NCI-H510A (cell line): ENCODE results near the gene CCDC80.

ENCODE experiments used
- DNase-seq: peaks from one replicate; lab custom pipeline; 2025; lab: John Stamatoyannopoulos, UW

The CCDC80 gene

GRCh38 chr3:112632596-112632995, 8.3 kb downstream of the CCDC80 start:
- DNase-seq: no peak

- DNase-seq: no peak
These were observed 9.7 kb downstream of the CCDC80 start for GRCh38 chr3:112631257-112631656.

GRCh38 chr3:112629425-112629824, 11.5 kb downstream of the CCDC80 start:
- DNase-seq: no peak

GRCh38 chr3:112627919-112628466, 12.9 kb downstream of the CCDC80 start:
- no peak for DNase-seq

- no peak for DNase-seq
These were observed 13.5 kb downstream of the CCDC80 start for GRCh38 chr3:112627419-112627818.

- DNase-seq: no peak
These were observed 17.2 kb downstream of the CCDC80 start for GRCh38 chr3:112623717-112624116.

- DNase-seq: no peak
These were observed 17.7 kb downstream of the CCDC80 start for GRCh38 chr3:112623213-112623612.

- no peak for DNase-seq
These were observed 21.6 kb downstream of the CCDC80 start for GRCh38 chr3:112619295-112619694.

GRCh38 chr3:112617285-112617684, 23.7 kb downstream of the CCDC80 start:
- DNase-seq: no peak

GRCh38 chr3:112615989-112616731, 24.8 kb downstream of the CCDC80 start:
- DNase-seq: no peak

- no peak for DNase-seq
These were observed 29.0 kb downstream of the CCDC80 start for GRCh38 chr3:112611752-112612515.

- no peak for DNase-seq
These were observed 30.8 kb downstream of the CCDC80 start for GRCh38 chr3:112610121-112610520.

GRCh38 chr3:112607863-112608262, 33.1 kb downstream of the CCDC80 start:
- DNase-seq: no peak

GRCh38 chr3:112606098-112606497, 34.8 kb downstream of the CCDC80 start:
- DNase-seq: no peak

- no peak for DNase-seq
These were observed 35.7 kb downstream of the CCDC80 start for GRCh38 chr3:112605285-112605684.

GRCh38 chr3:112604536-112604935, 36.4 kb downstream of the CCDC80 start:
- DNase-seq: no peak

GRCh38 chr3:112602217-112602838, 38.6 kb downstream of the CCDC80 start:
- DNase-seq: no peak

GRCh38 chr3:112598731-112599130, 42.2 kb downstream of the CCDC80 start:
- no peak for DNase-seq

- DNase-seq: no peak
These were observed 43.0 kb downstream of the CCDC80 start for GRCh38 chr3:112597945-112598344.

GRCh38 chr3:112594856-112595255, 46.1 kb downstream of the CCDC80 start:
- DNase-seq: no peak

GRCh38 chr3:112593258-112593657, 47.7 kb downstream of the CCDC80 start:
- no peak for DNase-seq

GRCh38 chr3:112587336-112587735, 53.6 kb downstream of the CCDC80 start:
- no peak for DNase-seq

GRCh38 chr3:112585782-112586181, 55.2 kb downstream of the CCDC80 start:
- DNase-seq: no peak
